Amniotic stem cell (primary cell): Measurements from ENCODE around the gene MRPL14.
A peak's percentile ranks its signal among the peaks of the same experiment; 100 is the strongest.
"Not testable (repeated sequence)": the region's sequence is repeated elsewhere in the genome, so short reads cannot be mapped to it uniquely, and the experiment has no call there.

ENCODE experiments used
- DNase-seq: peaks from one replicate; lab custom pipeline; 2025; lab: John Stamatoyannopoulos, UW

Gene MRPL14

DNA sequence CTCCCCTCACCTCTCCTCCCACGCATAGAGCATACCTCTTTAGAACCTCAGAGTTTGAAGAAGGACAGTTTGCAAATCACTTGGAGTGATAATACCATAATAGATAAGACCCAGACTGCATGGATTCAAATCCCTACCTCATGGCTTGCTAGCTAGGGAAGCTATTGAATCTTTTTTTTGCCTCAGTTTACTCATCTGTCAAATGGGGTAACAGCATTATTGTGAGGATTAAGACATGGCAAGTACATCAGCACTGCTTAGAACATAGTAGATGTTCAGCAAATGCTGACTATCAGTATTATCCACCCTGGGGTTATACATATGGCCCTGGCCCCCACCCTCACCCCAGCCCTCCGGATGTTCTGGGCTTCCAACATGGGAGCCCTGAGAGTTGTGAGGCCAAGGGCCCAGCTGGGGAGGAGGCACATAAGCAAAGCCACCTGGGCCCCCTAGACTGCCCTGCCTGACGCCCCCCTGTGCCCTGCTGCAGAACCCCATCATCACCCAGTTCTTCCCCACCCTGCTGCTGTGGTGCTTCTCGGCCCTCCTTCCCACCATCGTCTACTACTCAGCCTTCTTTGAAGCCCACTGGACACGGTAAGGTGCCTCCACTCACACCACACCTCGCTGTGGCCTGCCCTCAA, 22.2 kb upstream of the MRPL14 start:
- DNase-seq, result no peak

DNA sequence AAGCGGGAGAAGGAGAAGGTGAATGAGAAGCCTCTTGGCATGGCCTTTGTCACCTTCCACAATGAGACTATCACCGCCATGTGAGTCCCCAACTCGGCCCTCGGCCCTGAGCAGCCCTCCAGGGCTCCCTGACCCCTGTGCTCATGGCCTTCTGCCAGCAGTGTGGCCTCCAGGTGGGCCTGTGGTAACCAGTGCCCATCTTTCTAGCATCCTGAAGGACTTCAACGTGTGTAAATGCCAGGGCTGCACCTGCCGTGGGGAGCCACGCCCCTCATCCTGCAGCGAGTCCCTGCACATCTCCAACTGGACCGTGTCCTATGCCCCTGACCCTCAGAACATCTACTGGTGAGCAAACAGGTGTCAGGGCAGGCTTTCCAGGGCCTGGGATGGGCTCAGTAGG, 21.1 kb upstream of the MRPL14 start:
- no peak for DNase-seq

DNA sequence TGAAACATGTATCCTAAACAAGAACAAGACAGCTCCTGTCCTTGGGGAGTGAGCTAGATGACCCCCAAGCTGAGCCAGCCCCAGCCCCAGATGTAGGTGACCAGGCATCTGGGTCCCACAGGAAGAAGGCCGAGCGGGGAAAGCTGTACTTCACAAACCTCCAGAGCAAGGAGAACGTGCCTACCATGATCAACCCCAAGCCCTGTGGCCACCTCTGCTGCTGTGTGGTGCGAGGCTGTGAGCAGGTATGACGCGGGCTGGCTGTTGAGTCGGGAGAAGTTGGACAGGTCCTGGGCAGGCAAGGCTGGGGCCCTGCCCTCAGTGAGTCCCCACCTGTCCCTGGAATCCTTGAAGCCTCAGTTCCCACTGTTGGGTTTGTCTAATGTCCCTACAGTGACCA, 20.0 kb upstream of the MRPL14 start:
- DNase-seq, result no peak

DNA sequence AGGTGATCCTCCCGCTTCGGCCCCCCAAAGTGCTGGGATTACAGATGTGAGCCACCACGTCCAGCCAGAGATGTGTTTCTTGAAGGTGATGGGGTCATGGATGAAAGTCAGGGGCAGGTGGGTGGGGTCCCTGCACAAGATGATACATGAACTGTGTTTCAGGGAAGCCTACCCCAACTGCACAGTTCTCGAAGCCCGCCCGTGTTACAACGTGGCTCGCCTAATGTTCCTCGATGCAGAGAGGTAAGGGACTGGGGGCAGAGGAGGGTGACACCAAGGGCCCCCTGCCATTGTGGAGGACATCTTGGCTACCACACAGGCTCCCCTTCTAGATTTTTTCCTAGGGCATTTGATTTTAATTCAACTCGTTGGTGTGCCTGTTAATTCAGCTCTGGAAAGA, 19.4 kb upstream of the MRPL14 start:
- no peak for DNase-seq

DNA sequence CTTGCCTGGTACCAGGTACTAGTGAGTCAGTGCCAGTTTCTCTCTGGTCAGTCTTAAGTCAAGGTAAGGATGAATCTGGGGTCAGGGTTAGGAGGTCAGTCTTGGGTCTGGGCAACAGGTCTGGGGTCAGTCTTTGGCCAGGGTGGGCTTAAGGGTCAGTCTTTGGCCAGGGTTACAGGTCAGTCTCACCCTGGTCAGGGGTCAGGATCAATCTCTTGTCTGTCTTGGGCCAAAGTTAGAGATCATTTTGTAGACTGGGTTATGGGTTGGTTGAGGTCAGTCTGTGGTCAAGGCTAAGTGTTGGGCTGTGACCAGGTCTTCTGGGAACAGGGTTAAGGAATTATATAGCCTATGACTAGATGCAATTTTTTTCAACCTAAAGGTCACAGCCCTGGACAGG, 18.6 kb upstream of the MRPL14 start:
- DNase-seq, result no peak

DNA sequence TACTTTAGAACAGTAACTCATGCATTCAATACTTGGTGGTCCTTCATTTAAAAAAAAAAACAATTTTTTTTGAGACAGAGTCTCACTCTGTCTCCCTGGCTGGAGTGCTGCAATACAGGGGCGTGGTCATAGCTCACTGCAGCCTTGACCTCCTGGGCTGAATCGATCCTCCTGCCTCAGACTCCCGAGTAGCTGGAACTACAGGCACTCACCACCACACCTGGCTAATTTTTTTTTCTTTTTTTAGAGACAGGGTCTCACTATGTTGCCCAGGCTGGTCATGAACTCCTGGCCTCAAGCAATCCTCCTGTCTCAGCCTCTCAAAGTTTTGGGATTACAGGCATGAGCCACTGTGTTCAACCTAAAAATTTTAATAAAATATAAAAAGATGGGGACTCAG, 17.3 kb upstream of the MRPL14 start:
- not testable (repeated sequence) for DNase-seq

DNA sequence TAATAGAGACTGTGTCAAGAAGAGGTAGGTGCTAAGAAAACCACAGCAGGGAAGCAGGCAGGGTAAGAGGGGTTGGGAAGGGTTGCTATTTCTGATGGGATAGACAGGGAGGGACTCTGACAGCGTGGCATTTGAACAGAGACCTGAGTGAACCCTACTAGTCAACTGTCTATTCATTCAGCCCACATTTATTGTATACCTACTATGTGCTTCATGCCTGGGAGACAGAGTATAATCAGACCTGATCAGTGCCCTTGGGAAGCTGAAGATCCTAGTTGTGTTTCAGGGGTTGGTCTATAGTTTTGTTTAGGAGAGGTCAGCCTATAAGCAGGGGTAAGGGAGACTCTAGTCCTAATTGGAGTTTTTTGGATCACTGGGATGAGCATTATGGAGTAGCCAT, 16.5 kb upstream of the MRPL14 start:
- DNase-seq, result no peak

DNA sequence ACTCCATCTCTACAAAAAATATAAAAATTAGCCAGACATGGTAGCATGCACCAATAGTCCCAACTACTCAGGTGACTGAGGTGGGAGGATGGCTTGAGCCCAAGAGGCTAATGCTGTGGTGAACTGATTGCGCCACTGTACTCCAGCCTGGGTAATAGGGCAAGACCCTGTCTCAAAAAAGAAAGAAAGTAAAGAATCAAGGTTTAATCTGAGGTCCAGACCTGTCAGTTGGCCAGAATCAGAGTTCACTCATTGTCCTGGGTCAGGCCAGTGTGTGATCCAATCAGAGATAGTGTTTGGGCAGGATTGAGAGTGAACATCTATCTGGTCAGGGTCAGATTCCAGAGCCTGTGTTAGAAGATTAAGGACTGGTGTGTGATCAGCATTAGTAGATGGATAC, 15.6 kb upstream of the MRPL14 start:
- DNase-seq, result no peak

DNA sequence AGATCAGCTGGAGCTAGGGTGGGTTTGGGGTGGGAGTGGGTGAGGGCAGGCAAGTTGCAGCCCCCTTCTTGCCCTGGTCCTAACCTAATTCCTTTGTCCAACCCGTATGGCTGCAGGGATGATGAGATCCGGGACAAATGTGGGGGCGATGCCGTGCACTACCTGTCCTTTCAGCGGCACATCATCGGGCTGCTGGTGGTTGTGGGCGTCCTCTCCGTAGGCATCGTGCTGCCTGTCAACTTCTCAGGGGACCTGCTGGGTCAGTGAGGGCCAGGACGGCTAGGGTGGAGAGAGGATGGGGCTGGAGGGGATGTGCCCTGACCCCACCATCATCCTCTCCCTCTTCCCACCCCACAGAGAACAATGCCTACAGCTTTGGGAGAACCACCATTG, 12.1 kb upstream of the MRPL14 start:
- no peak for DNase-seq

DNA sequence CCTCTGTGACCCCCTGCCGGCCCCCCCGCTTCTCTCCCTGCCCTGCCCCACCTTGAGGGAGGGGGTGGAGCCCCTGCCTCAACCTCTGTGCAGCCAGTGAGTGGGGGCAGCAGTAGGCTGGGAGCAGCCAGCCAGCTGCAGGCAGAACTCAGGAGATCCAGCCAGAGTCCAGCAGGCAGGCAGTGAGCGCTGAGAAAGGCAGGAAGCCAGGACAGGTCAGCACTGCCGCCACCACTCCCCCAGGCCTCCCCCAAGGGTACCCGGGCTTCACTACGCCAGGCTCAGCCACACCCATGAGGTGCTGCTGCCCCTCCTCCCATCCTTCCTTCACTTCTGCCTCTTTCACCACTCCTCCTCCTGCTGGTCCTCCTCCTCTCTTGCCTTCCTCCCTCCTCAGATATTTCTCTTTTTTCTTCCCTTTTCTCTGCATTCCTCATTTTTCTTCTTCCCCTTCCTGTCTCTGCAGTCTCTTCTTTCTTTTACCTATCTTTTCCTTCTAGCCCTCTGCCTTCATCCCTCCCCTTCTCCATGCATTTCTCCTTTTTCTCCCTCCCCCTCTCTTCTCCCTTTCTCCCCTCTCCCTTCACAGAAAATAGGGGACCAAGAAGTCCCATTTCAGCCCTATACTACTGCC, 11.6 kb upstream of the MRPL14 start:
- DNase-seq, result no peak

DNA sequence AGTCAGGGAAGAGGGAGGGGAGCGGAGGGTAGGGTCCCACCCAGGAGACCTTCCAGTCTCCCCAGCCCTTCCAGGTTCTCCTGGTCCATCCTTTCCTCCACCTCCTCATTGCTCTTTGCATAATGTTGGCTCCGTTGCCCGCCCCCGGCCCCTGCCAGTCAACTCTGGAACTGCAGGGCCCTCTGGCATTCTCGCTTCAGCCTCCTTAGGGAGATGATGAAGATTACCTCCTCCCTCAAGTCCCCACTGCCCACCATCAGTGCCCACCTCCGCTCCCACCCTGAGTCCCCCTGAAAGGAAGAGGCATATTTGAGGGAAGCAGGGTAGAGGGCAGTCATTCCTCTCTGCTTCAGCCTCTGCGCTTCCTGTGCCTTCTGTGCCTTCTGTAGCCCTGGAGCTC, 8.6 kb upstream of the MRPL14 start:
- DNase-seq, result no peak

DNA sequence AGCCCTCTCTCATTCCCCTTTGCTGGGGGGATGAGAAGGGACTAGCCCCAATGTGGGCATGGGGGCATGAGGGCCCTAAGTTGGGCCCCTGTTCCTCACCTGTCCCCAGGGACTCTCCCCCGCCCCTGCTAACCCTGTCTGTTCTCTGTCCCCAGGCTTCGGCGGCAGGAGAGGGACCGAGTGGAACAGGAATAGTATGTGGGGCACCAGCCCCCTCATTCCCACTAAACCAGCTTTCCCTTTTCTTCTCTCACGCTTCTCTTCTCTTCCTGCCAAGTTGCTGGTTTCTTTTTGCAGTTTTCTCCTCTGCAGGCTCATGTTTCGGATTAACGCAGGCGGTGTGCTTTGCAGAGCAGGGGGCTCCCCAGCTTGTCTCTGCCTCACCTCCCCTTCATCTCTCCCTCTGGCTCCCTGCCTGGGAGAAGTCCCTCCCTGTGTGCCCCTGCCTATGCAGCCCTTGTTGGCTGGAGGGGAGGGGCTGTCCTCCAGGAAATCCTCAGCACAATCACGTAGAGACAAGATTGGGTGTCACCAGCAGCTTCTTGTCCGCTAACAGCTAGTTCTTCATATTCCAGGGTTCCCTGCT, 8.0 kb upstream of the MRPL14 start:
- DNase-seq, result no peak

DNA sequence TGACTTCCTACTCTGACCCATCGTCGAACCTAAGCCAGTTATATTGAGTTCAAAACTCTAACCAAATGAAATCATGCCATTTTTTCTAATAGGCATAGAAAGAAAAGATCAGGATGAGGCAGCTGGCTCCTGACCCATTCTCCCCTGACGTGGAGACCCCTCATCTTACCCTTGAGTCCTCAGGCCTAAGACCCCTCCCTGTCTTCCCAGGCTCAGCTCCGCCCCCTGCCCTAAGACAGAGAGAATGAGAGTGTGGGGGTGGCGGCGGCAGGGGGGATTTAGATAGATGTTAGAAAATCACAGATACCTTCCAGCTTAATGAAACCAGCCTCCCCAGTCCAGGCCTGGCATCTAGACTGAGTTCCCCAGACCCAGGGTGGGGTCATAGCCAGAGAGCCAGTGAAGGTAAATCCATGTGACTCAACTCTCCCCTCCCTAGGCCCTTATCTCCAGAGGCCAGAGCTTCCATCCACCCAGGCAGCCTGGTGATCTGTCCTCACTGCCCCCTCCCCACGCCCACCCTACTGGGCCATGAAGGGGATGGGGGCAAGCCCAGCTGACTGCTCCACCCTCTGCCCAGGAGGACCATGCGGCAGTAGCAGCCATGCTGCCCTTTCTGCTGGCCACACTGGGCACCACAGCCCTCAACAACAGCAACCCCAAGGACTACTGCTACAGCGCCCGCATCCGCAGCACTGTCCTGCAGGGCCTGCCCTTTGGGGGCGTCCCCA, 6.9 kb upstream of the MRPL14 start:
- no peak for DNase-seq

DNA sequence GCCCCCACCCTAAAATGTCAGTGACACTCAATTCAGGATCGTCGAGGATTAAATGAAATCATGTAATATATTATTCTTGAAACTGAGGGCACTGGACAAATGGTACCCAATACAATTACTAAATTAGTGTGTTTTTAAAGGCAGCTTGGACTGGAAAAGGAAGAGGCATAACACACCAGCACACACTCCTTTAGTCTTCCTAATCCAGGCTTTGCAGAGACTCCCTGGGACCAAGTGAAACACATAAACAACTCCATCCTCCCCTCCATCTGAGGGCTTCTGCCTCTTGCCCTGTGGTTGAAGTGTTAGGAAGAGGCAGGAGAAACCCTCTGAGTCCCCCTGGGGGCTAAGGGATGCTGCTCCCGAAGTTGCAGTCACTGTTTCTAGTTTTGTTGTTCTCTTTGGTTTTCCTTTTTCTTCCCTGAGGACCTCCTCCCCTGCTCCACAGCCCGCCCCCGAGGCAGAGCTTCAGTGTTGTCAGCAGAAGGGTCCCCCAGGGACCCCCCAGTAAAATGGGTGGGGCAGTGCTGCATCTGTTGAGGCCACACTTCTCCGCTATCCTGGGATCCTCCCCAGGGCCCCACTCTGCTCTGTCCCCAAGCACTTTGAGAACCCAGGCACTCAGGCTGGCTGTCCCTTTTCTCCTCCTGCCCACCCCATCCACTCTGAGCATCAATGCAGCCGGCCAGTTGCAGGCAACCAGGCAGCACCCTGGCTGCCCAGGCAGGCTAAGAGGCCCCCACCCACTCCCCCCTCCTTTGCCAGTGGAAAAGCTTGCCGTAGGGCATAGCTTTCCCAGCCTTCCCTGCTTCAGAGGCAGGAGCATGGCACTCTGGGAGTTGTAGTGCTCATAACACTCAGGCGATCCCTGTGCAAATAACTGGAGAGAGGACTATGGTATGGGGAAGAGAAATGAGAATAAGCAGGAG, 6.0 kb upstream of the MRPL14 start:
- DNase-seq, result peak; percentile 21

DNA sequence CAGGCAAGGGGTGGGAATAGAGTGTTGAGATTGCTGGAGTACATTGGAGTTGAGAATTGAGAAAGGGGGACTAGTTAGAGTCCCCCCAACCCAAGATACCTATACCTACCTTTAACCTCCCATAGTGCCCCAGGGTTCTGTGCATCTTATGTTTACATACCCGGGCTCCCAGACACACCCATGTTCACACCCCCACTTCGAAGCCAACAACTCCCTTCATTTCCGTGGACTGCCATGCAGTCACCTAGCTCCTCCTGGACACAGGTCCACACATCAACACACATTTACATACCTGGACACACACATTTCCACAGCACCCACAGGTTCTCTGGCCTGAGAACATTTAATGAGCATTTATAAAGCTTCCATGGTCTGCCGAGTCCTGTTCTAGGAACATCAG, 5.2 kb upstream of the MRPL14 start:
- no peak for DNase-seq

DNA sequence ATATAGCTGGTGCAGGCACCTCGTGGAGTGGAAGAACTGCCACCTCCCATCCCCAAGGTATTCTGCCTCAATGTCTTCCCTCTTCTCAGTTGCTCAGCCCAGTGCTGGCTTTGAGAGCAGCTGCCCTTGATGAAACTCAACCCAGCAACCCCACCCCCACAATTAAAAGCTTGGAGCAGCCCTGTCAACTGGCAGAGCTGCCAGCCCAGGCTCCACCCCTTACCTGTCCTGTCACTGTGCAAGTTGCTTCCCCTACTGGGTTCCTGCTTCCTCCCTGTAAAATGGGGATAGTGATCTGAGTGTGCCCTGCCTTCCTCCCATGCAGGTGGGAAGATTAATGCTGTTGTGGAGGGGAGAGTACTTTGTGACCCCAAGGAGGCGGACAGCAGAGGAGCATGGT, 4.6 kb upstream of the MRPL14 start:
- DNase-seq, result no peak

DNA sequence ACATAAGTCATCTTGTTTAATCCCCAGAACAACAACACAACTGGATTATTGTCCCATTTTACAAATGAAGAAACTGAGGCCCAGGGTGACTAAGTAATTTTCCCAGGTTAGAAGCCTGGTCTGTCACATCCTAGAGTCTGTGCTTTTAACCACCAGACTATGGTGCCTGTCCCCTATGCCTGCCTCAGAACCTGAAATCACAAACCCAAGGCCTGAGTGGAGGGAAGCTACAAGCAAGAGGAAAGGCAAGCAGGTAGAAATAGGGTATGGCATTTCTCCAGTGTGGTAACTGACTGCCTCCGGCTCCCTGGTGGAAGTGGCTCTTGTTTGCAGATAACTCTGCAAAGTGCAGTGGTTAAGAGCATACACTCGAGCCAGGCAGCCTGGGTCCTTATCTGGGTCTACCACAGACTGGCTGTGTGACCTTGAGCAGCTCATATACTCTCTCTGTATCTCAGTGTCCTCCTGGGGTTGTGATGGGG, 2.6 kb upstream of the MRPL14 start:
- no peak for DNase-seq

DNA sequence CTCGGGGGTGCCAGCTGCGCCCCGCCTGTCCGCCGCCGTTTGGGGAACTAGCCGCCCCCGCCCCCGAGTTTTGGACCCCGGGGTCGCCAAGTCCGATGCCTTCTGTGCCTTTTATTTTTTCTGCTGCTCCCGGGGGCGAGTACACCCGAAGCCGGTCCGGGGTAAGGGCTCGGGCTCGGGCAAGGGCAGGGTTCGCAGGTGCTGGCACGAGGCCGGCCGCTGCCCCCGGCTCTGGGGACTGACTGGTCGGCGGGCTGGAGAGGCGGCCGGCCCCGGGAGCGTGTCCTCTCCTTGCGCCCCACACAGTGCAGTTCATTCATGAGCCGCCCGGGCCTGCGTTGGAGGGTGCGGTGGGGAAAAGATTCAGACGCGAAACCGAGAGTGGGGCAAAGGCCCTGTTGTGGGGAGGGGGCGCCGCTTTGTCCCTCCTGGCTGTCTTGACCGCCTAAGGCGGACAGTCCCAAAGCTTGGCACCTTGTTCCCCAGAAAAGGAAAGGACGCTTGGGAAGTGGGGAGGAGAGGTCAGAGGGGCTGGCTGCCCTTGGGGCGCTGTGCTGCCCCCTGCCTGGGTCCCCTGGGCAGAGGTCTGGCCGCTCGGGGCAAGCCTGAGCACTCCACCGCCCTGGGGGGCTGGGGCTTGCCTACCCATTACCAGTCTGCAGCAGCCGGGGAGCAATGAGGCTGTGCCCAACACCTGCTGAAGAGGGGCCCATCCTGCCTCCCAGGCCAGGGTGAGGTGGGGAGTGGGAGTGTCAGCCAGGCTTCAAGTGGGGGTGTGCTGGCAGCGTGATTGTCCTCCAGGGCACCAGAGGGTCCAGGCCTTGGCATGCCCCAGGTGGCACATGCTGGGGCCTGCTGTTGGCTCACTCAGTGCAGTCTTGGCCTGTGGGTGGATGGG, 1.0 kb upstream of the MRPL14 start:
- peak; percentile 13 for DNase-seq

DNA sequence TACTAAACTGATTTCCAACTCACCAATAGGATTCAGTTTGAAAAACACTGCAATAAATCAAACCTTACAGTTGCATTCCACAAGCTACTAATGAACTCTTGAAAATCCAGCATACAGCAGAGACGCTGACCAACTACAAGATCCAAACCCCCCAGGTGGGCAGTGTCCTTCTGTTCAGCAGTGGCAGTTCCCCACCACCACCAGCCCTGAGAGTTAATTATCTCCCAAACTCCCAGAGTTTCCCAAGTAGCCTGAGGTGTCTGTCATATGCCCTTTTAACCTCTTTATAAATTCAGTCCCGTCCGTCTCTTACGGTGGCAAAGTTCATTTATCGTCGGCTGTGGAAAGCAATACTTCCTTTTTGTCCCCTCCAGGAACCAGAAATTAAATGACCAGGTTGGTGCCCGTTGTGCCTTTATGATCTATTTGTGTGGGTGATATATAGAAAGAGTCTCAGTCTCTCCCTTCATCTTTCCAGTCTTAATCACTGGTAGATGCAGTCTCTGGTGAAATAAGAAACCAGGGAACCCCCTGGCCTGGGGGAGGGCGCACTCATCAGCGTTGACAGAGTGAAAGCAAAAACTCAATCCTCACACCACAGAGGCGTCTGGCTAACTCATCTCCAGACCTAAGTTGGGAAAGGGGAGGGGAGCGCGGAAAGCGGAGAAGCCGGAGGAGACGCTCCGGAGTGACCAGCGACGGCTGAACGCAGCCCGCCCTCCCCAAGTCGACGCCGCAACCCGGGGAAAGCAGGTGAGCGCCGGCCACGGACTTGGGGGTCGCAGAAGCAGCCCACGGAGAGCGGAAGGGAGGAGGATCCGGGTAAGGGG, 717 bp downstream of the MRPL14 start:
- peak; percentile 10 for DNase-seq

DNA sequence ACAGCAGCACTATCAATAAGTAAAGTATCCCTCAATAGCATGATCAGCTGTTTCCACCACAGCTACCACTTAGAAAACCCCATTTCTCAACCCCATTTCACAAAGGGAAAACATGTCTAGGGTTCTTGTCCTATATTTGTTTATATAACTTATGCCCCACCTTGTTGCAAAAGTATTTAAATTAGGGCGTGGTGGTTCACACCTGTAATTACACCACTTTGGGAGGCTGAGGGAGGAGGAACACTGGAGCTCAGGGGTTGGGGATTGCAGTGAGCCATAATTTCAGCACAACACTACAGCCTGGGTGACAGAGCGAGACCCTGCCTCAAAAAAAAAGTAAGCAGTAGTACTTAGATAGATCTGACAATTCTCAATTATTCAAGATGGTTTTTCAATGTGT, 3.7 kb downstream of the MRPL14 start:
- no peak for DNase-seq
